Endothelial cell of umbilical vein (primary cell): ENCODE measurements around the gene CCL1.

ENCODE experiments used
- CTCF ChIP-seq, 2 donors: IDR thresholded peaks; 1 replicate in 1 of 2; 2 replicates in 1 of 2; pipeline ENCODE4 v1.5.1; 2011; ENCODE audit warnings: low read length in 2 of 2, mild to moderate bottlenecking in 2 of 2, moderate library complexity in 2 of 2, control low read depth in 1 of 2, inconsistent platforms in 1 of 2, low read depth in 1 of 2; ENCODE audit not compliant: insufficient read depth in 1 of 2; ENCODE audit errors: extremely low read depth in 1 of 2
- GATA2 ChIP-seq: IDR thresholded peaks from 2 replicates; pipeline ENCODE4 v1.7.0; 2011; ENCODE audit warnings: low read depth, mild to moderate bottlenecking, moderate library complexity, mixed read lengths, low read length; ENCODE audit not compliant: insufficient read length, insufficient read depth
- POLR2AphosphoS5 ChIP-seq: IDR thresholded peaks from 2 replicates; pipeline ENCODE4 v1.6.1; 2012; ENCODE audit warnings: low read depth, mild to moderate bottlenecking, control low read depth, low read length, moderate library complexity; ENCODE audit not compliant: insufficient read depth

- TF ChIP-seq CTCF (IDR thresholded peaks at IDR 0.05; ENCODE audit: extremely low read depth in 1 of 2, insufficient read depth in 1 of 2, low read depth in 1 of 2, low read length in 2 of 2) (no peak), GATA2 (no peak), POLR2AphosphoS5 (no peak)
Observed at GRCh38 chr17:34409352-34409751, 46.3 kb upstream of the CCL1 start.
